Prostate gland (tissue), 2 donors: ENCODE data around the gene MRPL1.

Source experiments
- CTCF ChIP-seq, 4 experiments: fragments of 200-600 bp in 2 of 4; fragments of 450-650 bp in 2 of 4; sonication (generic) in 2 of 4; IDR thresholded peaks; 1 replicate in 3 of 4; 2 replicates in 1 of 4; pipeline ENCODE4 v1.5.1; 2016 to 2019; ENCODE audit warnings: antibody characterized with exemption in 4 of 4, mild to moderate bottlenecking in 2 of 4, moderate library complexity in 2 of 4
- POLR2A ChIP-seq: fragments of 450-650 bp; IDR thresholded peaks from one replicate; pipeline ENCODE4 v1.6.1; 2016; ENCODE audit warnings: antibody characterized with exemption, mild to moderate bottlenecking

GRCh38 chr4:77911842-77912450 lies 49.3 kb downstream of the MRPL1 start:
- TF ChIP-seq CTCF (IDR thresholded peaks at IDR 0.05), result no peak
- TF ChIP-seq POLR2A, result no peak
